ENCODE measurements around the gene SELENBP1. TPM values are rescaled to one million over a fixed set of nuclear protein-coding genes. Genes with fewer than 3 reads are reported as not detected.

Gene SELENBP1
- total RNA-seq, 1 donor from 2014 or later: 2.3 TPM

GRCh38 chr1:151327903-151328674 lies 44.4 kb downstream of the SELENBP1 start:
- H3K27me3 ChIP-seq (ENCODE audit: control insufficient read depth, insufficient read depth, low read length): no peaks in the 10 kb centered on the region
- DNase-seq (ENCODE audit: low read depth): no peak
- TF ChIP-seq CTCF (IDR thresholded peaks at IDR 0.05; ENCODE audit: insufficient read depth, low read length, poor library complexity, severe bottlenecking): no peak
- H3K4me3 ChIP-seq (ENCODE audit: low read depth, low read length): peak overlapping the region; percentile 92
- H3K36me3 ChIP-seq (ENCODE audit: control insufficient read depth, insufficient read depth, low read length): no peaks in the 10 kb centered on the region

GRCh38 chr1:151327223-151327902 lies 45.1 kb downstream of the SELENBP1 start, which contains the start of gene PI4KB:
TSS of gene PI4KB (minus strand) at chr1:151327416. CDS start at chr1:151316481, 10,935 bp downstream.
- H3K27me3 ChIP-seq (ENCODE audit: control insufficient read depth, insufficient read depth, low read length): no peaks in the 10 kb centered on the region
- peak; percentile 89 for DNase-seq (ENCODE audit: low read depth)
- peak within 1 kb of the TSS; percentile 92 for H3K4me3 ChIP-seq (ENCODE audit: low read depth, low read length)
- no peaks in the 10 kb centered on the region for H3K36me3 ChIP-seq (ENCODE audit: control insufficient read depth, insufficient read depth, low read length)
- no peak for TF ChIP-seq CTCF (IDR thresholded peaks at IDR 0.05; ENCODE audit: insufficient read depth, low read length, poor library complexity, severe bottlenecking)

GRCh38 chr1:151326619-151327222 lies 45.8 kb downstream of the SELENBP1 start:
- no peak for DNase-seq (ENCODE audit: low read depth)
- H3K4me3 ChIP-seq (ENCODE audit: low read depth, low read length): peak overlapping the region; percentile 92
- no peak for TF ChIP-seq CTCF (IDR thresholded peaks at IDR 0.05; ENCODE audit: insufficient read depth, low read length, poor library complexity, severe bottlenecking)
- H3K27me3 ChIP-seq (ENCODE audit: control insufficient read depth, insufficient read depth, low read length): no peaks in the 10 kb centered on the region
- H3K36me3 ChIP-seq (ENCODE audit: control insufficient read depth, insufficient read depth, low read length): no peaks in the 10 kb centered on the region

- no peak for DNase-seq (ENCODE audit: low read depth)
- TF ChIP-seq CTCF (IDR thresholded peaks at IDR 0.05; ENCODE audit: insufficient read depth, low read length, poor library complexity, severe bottlenecking): no peak
- H3K27me3 ChIP-seq (ENCODE audit: control insufficient read depth, insufficient read depth, low read length): no peaks in the 10 kb centered on the region
- H3K36me3 ChIP-seq (ENCODE audit: control insufficient read depth, insufficient read depth, low read length): no peaks in the 10 kb centered on the region
- peak overlapping the region; percentile 92 for H3K4me3 ChIP-seq (ENCODE audit: low read depth, low read length)
These were observed 46.7 kb downstream of the SELENBP1 start for GRCh38 chr1:151325646-151326429.

GRCh38 chr1:151325231-151325630 lies 47.3 kb downstream of the SELENBP1 start:
- Histone ChIP-seq H3K4me3 (ENCODE audit: low read depth, low read length) (no peak overlapping the region), H3K27me3 (ENCODE audit: control insufficient read depth, insufficient read depth, low read length) (no peaks in the 10 kb centered on the region), H3K36me3 (ENCODE audit: control insufficient read depth, insufficient read depth, low read length) (no peaks in the 10 kb centered on the region)
- no peak for DNase-seq (ENCODE audit: low read depth)
- no peak for TF ChIP-seq CTCF (IDR thresholded peaks at IDR 0.05; ENCODE audit: insufficient read depth, low read length, poor library complexity, severe bottlenecking)

Measured in kidney epithelial cell (primary cell).